Measurements from ENCODE around the gene FNTB. TPM values are rescaled to one million over a fixed set of nuclear protein-coding genes. Genes with fewer than 3 reads are reported as not detected.

FNTB gene
- total RNA-seq, 1 experiment from 2014 or later = 35.3 TPM

- no TSS peak for BruUV-seq (replicated peaks)
- no peaks in the 10 kb centered on the region for H3K9me2 ChIP-seq (ENCODE audit: insufficient read depth)
- no peaks in the 10 kb centered on the region for H3K27me3 ChIP-seq (ENCODE audit: insufficient read depth, low read depth)
- H3K27ac ChIP-seq = peak overlapping the region; percentile 88
- peak overlapping the region; percentile 82 for H3K4me2 ChIP-seq
- peaks cover 77% of the 10 kb centered on the region for H3K4me1 ChIP-seq (replicated peaks; ENCODE audit: insufficient read depth)
- H4K20me1 ChIP-seq (ENCODE audit: insufficient read depth) = no peaks in the 10 kb centered on the region
- H2AFZ ChIP-seq = no peak overlapping the region
- DNase-seq = peak; percentile 93 to 99
- intact Hi-C loops (cut with micrococcal nuclease; ENCODE audit: unreplicated experiment) = loop anchor here (1.0 to 2.0 kb wide), 3 partner anchors 25 to 529 kb away; partner anchors contain the start of genes CHURC1 and GPX2
- ChIA-PET CTCF (interaction anchor here (1.1 kb wide), 1 partner anchor 207 kb away, joined by 5 read pairs; no protein-coding TSS in a partner anchor), POLR2A (ENCODE audit: unreplicated experiment) (no interaction called here)
- TF ChIP-seq CTCF (conservative IDR thresholded peaks at IDR 0.05) = no peak
- no peak for TF ChIP-seq EZH2 (IDR thresholded peaks at IDR 0.05; ENCODE audit: low read depth)
- peaks cover 88% of the 10 kb centered on the region for H3K79me2 ChIP-seq (ENCODE audit: low read depth)
- peak overlapping the region; percentile 38; the same call in 1 of the 2 replicates for H3K4me3 ChIP-seq
- no peaks in the 10 kb centered on the region for H3K9me3 ChIP-seq (ENCODE audit: insufficient read depth, low read depth)
- peaks cover 17% of the 10 kb centered on the region for H3K36me3 ChIP-seq (ENCODE audit: low read depth)
- peaks cover 45% of the 10 kb centered on the region for H3F3A ChIP-seq (ENCODE audit: insufficient read depth, low read depth)
These were observed 19.7 kb upstream of the FNTB start for GRCh38 chr14:64966976-64967375.

DNA sequence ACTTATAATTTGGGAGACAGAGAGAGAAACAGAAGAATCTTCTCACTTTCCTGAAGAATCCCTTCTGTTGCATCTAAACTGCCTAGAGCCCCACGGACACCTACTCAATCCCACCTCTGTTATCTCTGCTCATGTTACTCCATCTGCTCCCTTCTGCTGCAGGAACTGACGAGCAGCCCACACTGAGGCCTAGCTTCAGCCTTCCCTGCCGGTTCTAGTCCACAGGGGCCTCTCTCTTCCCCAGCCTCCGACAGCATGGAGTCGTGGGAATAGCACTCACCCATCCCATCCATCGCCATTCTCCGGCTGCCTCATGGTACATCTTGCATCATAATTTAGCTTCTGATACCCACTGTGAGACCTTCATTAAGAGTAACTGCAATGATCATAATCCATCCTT lies 18.5 kb upstream of the FNTB start:
- Histone ChIP-seq H4K20me1 (ENCODE audit: insufficient read depth) (no peaks in the 10 kb centered on the region), H3K9me3 (ENCODE audit: insufficient read depth, low read depth) (no peaks in the 10 kb centered on the region), H3K4me3 (no peak overlapping the region), H3K27me3 (ENCODE audit: insufficient read depth, low read depth) (no peaks in the 10 kb centered on the region), H3K27ac (peak overlapping the region; percentile 50), H2AFZ (no peak overlapping the region), H3K4me2 (peak overlapping the region; percentile 76), H3F3A (ENCODE audit: insufficient read depth, low read depth) (peaks cover 46% of the 10 kb centered on the region), H3K4me1 (replicated peaks; ENCODE audit: insufficient read depth) (peaks cover 76% of the 10 kb centered on the region), H3K36me3 (ENCODE audit: low read depth) (peaks cover 12% of the 10 kb centered on the region; the same call in 1 of the 2 replicates), H3K9me2 (ENCODE audit: insufficient read depth) (no peaks in the 10 kb centered on the region), H3K79me2 (ENCODE audit: low read depth) (peaks cover 84% of the 10 kb centered on the region)
- ChIA-PET CTCF (interaction anchor here (1.4 kb wide), 1 partner anchor 52 kb away, joined by 4 read pairs; no protein-coding TSS in a partner anchor), POLR2A (ENCODE audit: unreplicated experiment) (interaction anchor here (0.7 kb wide), 1 partner anchor 25 kb away, joined by 5 read pairs; no protein-coding TSS in a partner anchor)
- intact Hi-C loops (cut with micrococcal nuclease; ENCODE audit: unreplicated experiment) = no loop called here
- no TSS peak for BruUV-seq (replicated peaks)
- TF ChIP-seq EZH2 (IDR thresholded peaks at IDR 0.05; ENCODE audit: low read depth) (no peak), CTCF (conservative IDR thresholded peaks at IDR 0.05) (no peak)
- no peak for DNase-seq

DNA sequence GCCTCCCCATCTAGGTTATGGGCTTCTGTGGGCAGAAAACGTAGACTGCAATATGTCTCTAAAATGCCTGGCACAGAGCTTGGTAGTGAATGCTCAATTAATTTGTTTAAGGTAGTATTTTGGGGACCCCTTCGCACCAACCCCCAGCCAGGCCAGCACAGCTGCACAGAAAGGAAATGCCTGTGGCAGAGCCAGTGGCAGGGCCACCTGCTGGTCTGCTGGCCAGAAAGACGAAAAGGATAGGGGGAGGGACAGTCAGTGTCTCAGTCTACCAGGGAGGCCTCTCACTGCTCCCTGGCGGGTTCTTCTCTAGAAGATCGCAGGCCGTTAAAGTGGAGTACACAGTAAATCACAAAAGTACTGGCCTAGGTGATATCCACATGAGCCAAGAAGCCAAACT lies 18.0 kb upstream of the FNTB start:
- Histone ChIP-seq H3F3A (ENCODE audit: insufficient read depth, low read depth) (peaks cover 49% of the 10 kb centered on the region), H3K79me2 (ENCODE audit: low read depth) (peaks cover 80% of the 10 kb centered on the region), H3K4me3 (no peak overlapping the region), H3K4me2 (peak overlapping the region; percentile 76), H3K27ac (peak overlapping the region; percentile 50), H3K27me3 (ENCODE audit: insufficient read depth, low read depth) (no peaks in the 10 kb centered on the region), H3K4me1 (replicated peaks; ENCODE audit: insufficient read depth) (peaks cover 74% of the 10 kb centered on the region), H4K20me1 (ENCODE audit: insufficient read depth) (no peaks in the 10 kb centered on the region), H3K9me3 (ENCODE audit: insufficient read depth, low read depth) (no peaks in the 10 kb centered on the region), H3K36me3 (ENCODE audit: low read depth) (peaks cover 8% of the 10 kb centered on the region; the same call in 1 of the 2 replicates), H2AFZ (no peak overlapping the region), H3K9me2 (ENCODE audit: insufficient read depth) (no peaks in the 10 kb centered on the region)
- intact Hi-C loops (cut with micrococcal nuclease; ENCODE audit: unreplicated experiment) = no loop called here
- no peak for DNase-seq
- POLR2A ChIA-PET (ENCODE audit: unreplicated experiment) = interaction anchor here (0.7 kb wide), 1 partner anchor 26 kb away, joined by 5 read pairs; no protein-coding TSS in a partner anchor
- CTCF ChIA-PET = interaction anchor here (1.4 kb wide), 1 partner anchor 51 kb away, joined by 4 read pairs; no protein-coding TSS in a partner anchor
- BruUV-seq (replicated peaks) = no TSS peak
- TF ChIP-seq CTCF (conservative IDR thresholded peaks at IDR 0.05) (no peak), EZH2 (IDR thresholded peaks at IDR 0.05; ENCODE audit: low read depth) (no peak)

Data from PC-9 (cell line).